ENCODE results near the gene PCOLCE2. TPM values are rescaled to one million over a fixed set of nuclear protein-coding genes. Genes with fewer than 3 reads are reported as not detected.

Gene PCOLCE2
- total RNA-seq, 2 experiments from 2014 or later = 0.52 to 0.53 TPM

- ChIA-PET CTCF (interaction anchor here (0.5 to 2.1 kb wide), 13 partner anchors 9 to 246 kb away, joined by 3 to 10 read pairs (median 3); no protein-coding TSS in a partner anchor), POLR2A (no interaction called here)
These were observed 60.1 kb downstream of the PCOLCE2 start for GRCh38 chr3:142828703-142829305.

- POLR2A ChIA-PET = interaction anchor here (0.7 kb wide), 1 partner anchor 232 kb away, joined by 3 read pairs; no protein-coding TSS in a partner anchor
- CTCF ChIA-PET = no interaction called here
These were observed 69.7 kb downstream of the PCOLCE2 start for GRCh38 chr3:142819179-142819578.

- ChIA-PET CTCF (no interaction called here), POLR2A (no interaction called here)
These were observed 70.2 kb downstream of the PCOLCE2 start for GRCh38 chr3:142818651-142819050.

- ChIA-PET CTCF (no interaction called here), POLR2A (no interaction called here)
These were observed 71.0 kb downstream of the PCOLCE2 start for GRCh38 chr3:142817897-142818296.

GRCh38 chr3:142817356-142817755 is 71.5 kb downstream of the PCOLCE2 start:
- ChIA-PET CTCF (no interaction called here), POLR2A (no interaction called here)

- CTCF ChIA-PET = no interaction called here
- POLR2A ChIA-PET = no interaction called here
These were observed 73.1 kb downstream of the PCOLCE2 start for GRCh38 chr3:142815803-142816202.

- ChIA-PET POLR2A (no interaction called here), CTCF (no interaction called here)
These were observed 79.6 kb downstream of the PCOLCE2 start for GRCh38 chr3:142809259-142809658.

GRCh38 chr3:142808103-142808917 is 80.6 kb downstream of the PCOLCE2 start:
- ChIA-PET CTCF (no interaction called here), POLR2A (no interaction called here)

GRCh38 chr3:142802891-142803290 is 86.0 kb downstream of the PCOLCE2 start:
- CTCF ChIA-PET = no interaction called here
- POLR2A ChIA-PET = no interaction called here

- CTCF ChIA-PET = no interaction called here
- POLR2A ChIA-PET = no interaction called here
These were observed 87.1 kb downstream of the PCOLCE2 start for GRCh38 chr3:142801746-142802145.

- CTCF ChIA-PET = no interaction called here
These were observed 92.1 kb downstream of the PCOLCE2 start for GRCh38 chr3:142796823-142797222.

GRCh38 chr3:142795332-142795731 is 93.6 kb downstream of the PCOLCE2 start:
- ChIA-PET CTCF (no interaction called here), POLR2A (no interaction called here)

More at GRCh38 chr3:142796823-142797222, 92.1 kb downstream of the PCOLCE2 start:
- POLR2A ChIA-PET = no interaction called here

- ChIA-PET CTCF (interaction anchor here (0.5 kb wide), 1 partner anchor 181 kb away, joined by 3 read pairs; no protein-coding TSS in a partner anchor), POLR2A (no interaction called here)
These were observed 94.4 kb downstream of the PCOLCE2 start for GRCh38 chr3:142794508-142794907.

GRCh38 chr3:142787719-142788118 is 101.2 kb downstream of the PCOLCE2 start:
- CTCF ChIA-PET = interaction anchor here (1.0 kb wide), 1 partner anchor 11 kb away, joined by 3 read pairs; no protein-coding TSS in a partner anchor

GRCh38 chr3:142785996-142786395 is 102.9 kb downstream of the PCOLCE2 start:
- CTCF ChIA-PET = interaction anchor here (0.6 kb wide), 1 partner anchor 994 kb away, joined by 3 read pairs; no protein-coding TSS in a partner anchor
- POLR2A ChIA-PET = no interaction called here

More at GRCh38 chr3:142787719-142788118, 101.2 kb downstream of the PCOLCE2 start:
- POLR2A ChIA-PET = no interaction called here

GRCh38 chr3:142784228-142784627 is 104.7 kb downstream of the PCOLCE2 start:
- POLR2A ChIA-PET = no interaction called here
- CTCF ChIA-PET = no interaction called here

GRCh38 chr3:142782616-142783015 is 106.3 kb downstream of the PCOLCE2 start:
- ChIA-PET CTCF (no interaction called here), POLR2A (no interaction called here)

- ChIA-PET POLR2A (no interaction called here), CTCF (no interaction called here)
These were observed 109.3 kb downstream of the PCOLCE2 start for GRCh38 chr3:142779591-142779990.

- ChIA-PET POLR2A (no interaction called here), CTCF (no interaction called here)
These were observed 110.3 kb downstream of the PCOLCE2 start for GRCh38 chr3:142778541-142778940.

GRCh38 chr3:142777927-142778326 is 111.0 kb downstream of the PCOLCE2 start:
- POLR2A ChIA-PET = no interaction called here

GRCh38 chr3:142768338-142768737 is 120.5 kb downstream of the PCOLCE2 start:
- ChIA-PET CTCF (no interaction called here), POLR2A (no interaction called here)

More at GRCh38 chr3:142777927-142778326, 111.0 kb downstream of the PCOLCE2 start:
- CTCF ChIA-PET = no interaction called here

Data from activated CD8-positive, alpha-beta memory T cell treated with anti-CD3 and anti-CD28 coated beads for 36 hours (primary cell).